HT-29 (cell line): ENCODE data around the gene CTDSPL. TPM values are rescaled to one million over a fixed set of nuclear protein-coding genes. Genes with fewer than 3 reads are reported as not detected.
"Not testable (repeated sequence)": the region's sequence is repeated elsewhere in the genome, so short reads cannot be mapped to it uniquely, and the experiment has no call there.

Source experiments
- DNase-seq: peaks from one replicate; pipeline ENCODE4 v3.0.0-alpha.2; 2015; ENCODE audit warnings: low spot score
- total RNA-seq: library from RNA; depleted of rRNA; stranded (reverse); fragments of >200 nt; shearing (Covaris generic); gene quantifications from 2 replicates; pipeline ENCODE4 v1.2.3, GENCODE V29; 2014

CTDSPL gene
- total RNA-seq, 1 experiment from 2014 or later = 34.6 TPM

- peak; percentile 50 for DNase-seq
These were observed 125.6 kb downstream of the CTDSPL start for GRCh38 chr3:37987315-37987697.

GRCh38 chr3:37987751-37988179 lies 126.1 kb downstream of the CTDSPL start:
- DNase-seq = no peak

- not testable (repeated sequence) for DNase-seq
These were observed 126.7 kb downstream of the CTDSPL start for GRCh38 chr3:37988376-37988775.

GRCh38 chr3:37988931-37989525 lies 127.3 kb downstream of the CTDSPL start:
- DNase-seq = no peak

GRCh38 chr3:37989821-37990480 lies 128.3 kb downstream of the CTDSPL start:
- no peak for DNase-seq

GRCh38 chr3:37990527-37990926 lies 128.8 kb downstream of the CTDSPL start, which contains the start of gene VILL:
VILL (plus strand) TSS chr3:37990786; CDS start chr3:37993673, 2,887 bp downstream.
- DNase-seq = peak; percentile 66

GRCh38 chr3:37991109-37991508 lies 129.4 kb downstream of the CTDSPL start:
- DNase-seq = no peak

GRCh38 chr3:37991823-37992222 lies 130.1 kb downstream of the CTDSPL start:
- no peak for DNase-seq

GRCh38 chr3:37992271-37993066 lies 130.8 kb downstream of the CTDSPL start:
- DNase-seq = no peak

GRCh38 chr3:37993067-37993455 lies 131.4 kb downstream of the CTDSPL start:
- DNase-seq = no peak

GRCh38 chr3:37993460-37993819 lies 131.8 kb downstream of the CTDSPL start:
- no peak for DNase-seq

GRCh38 chr3:37993820-37994638 lies 132.3 kb downstream of the CTDSPL start:
- no peak for DNase-seq

GRCh38 chr3:37994639-37994972 lies 132.9 kb downstream of the CTDSPL start:
- DNase-seq = no peak

- DNase-seq = no peak
These were observed 134.3 kb downstream of the CTDSPL start for GRCh38 chr3:37995652-37996641.

GRCh38 chr3:37996785-37997301 lies 135.2 kb downstream of the CTDSPL start:
- DNase-seq = peak; percentile 84

- DNase-seq = no peak
These were observed 135.7 kb downstream of the CTDSPL start for GRCh38 chr3:37997342-37997741.

GRCh38 chr3:37997791-37998370 lies 136.2 kb downstream of the CTDSPL start:
- DNase-seq = no peak

- DNase-seq = no peak
These were observed 138.2 kb downstream of the CTDSPL start for GRCh38 chr3:37999836-38000235.

GRCh38 chr3:38000242-38000916 lies 138.7 kb downstream of the CTDSPL start:
- no peak for DNase-seq
